ENCODE results near the gene TIMM17B.
"Not testable (repeated sequence)": the region's sequence is repeated elsewhere in the genome, so short reads cannot be mapped to it uniquely, and the experiment has no call there.

TIMM17B gene

GRCh38 chrX:48893556-48894348 lies 3.8 kb downstream of the TIMM17B start:
- DNase-seq (ENCODE audit: low read depth) = no peak

- DNase-seq (ENCODE audit: low read depth) = no peak
These were observed 4.7 kb downstream of the TIMM17B start for GRCh38 chrX:48892896-48893295.

- DNase-seq (ENCODE audit: low read depth) = peak; percentile 51
These were observed 5.9 kb downstream of the TIMM17B start for GRCh38 chrX:48891402-48892288.

- no peak for DNase-seq (ENCODE audit: low read depth)
These were observed 6.6 kb downstream of the TIMM17B start for GRCh38 chrX:48890934-48891401.

GRCh38 chrX:48890296-48890925 lies 7.2 kb downstream of the TIMM17B start:
- DNase-seq (ENCODE audit: low read depth) = no peak

- DNase-seq (ENCODE audit: low read depth) = not testable (repeated sequence)
These were observed 11.0 kb downstream of the TIMM17B start for GRCh38 chrX:48886586-48886985.

GRCh38 chrX:48883729-48884128 lies 13.8 kb downstream of the TIMM17B start:
- DNase-seq (ENCODE audit: low read depth) = no peak

- not testable (repeated sequence) for DNase-seq (ENCODE audit: low read depth)
These were observed 20.6 kb downstream of the TIMM17B start for GRCh38 chrX:48876944-48877343.

- not testable (repeated sequence) for DNase-seq (ENCODE audit: low read depth)
These were observed 25.6 kb downstream of the TIMM17B start for GRCh38 chrX:48872017-48872416.

- no peak for DNase-seq (ENCODE audit: low read depth)
These were observed 33.4 kb downstream of the TIMM17B start for GRCh38 chrX:48864210-48864609.

GRCh38 chrX:48854898-48855297 lies 42.7 kb downstream of the TIMM17B start:
- no peak for DNase-seq (ENCODE audit: low read depth)

- DNase-seq (ENCODE audit: low read depth) = not testable (repeated sequence)
These were observed 43.3 kb downstream of the TIMM17B start for GRCh38 chrX:48854121-48854804.

GRCh38 chrX:48853494-48853893 lies 44.1 kb downstream of the TIMM17B start:
- not testable (repeated sequence) for DNase-seq (ENCODE audit: low read depth)

GRCh38 chrX:48852857-48853256 lies 44.7 kb downstream of the TIMM17B start:
- DNase-seq (ENCODE audit: low read depth) = no peak

- no peak for DNase-seq (ENCODE audit: low read depth)
These were observed 48.7 kb downstream of the TIMM17B start for GRCh38 chrX:48848847-48849246.

Measured in stimulated activated CD8-positive, alpha-beta memory T cell treated with anti-CD3 and anti-CD28 coated beads, Interleukin-12 subunit alpha, Interleukin-12 subunit beta, amount 100 ng/mL, for 1 hour (primary cell).